GM23338 (cell line): Measurements from ENCODE around the gene RHOD. TPM values are rescaled to one million over a fixed set of nuclear protein-coding genes. Genes with fewer than 3 reads are reported as not detected.

ENCODE experiments used
- ATAC-seq: fragments of 200-7000 bp; cut with Tn5 transposase; 3 replicates; pipeline ENCODE4 v1.9.1; 2020
- DNase-seq: peaks from one replicate; pipeline ENCODE4 v3.0.0-alpha.2; 2015; ENCODE audit warnings: low spot score
- H2AFZ ChIP-seq: fragments of 200-600 bp; sonication (generic); 2 replicates; pipeline ENCODE4 v1.8.0; 2016; ENCODE audit warnings: antibody characterized with exemption, mild to moderate bottlenecking, moderate library complexity
- H3F3A ChIP-seq: fragments of 200-600 bp; sonication (generic); replicated peaks from 2 replicates; pipeline ENCODE4 v1.8.0; 2017; ENCODE audit warnings: antibody characterized with exemption, mixed run types, low read depth
- H3K27ac ChIP-seq: fragments of 200-600 bp; sonication (generic); 2 replicates; pipeline ENCODE4 v1.6.1; 2016; ENCODE audit warnings: low read depth
- H3K27me3 ChIP-seq: fragments of 200-600 bp; sonication (generic); 2 replicates; pipeline ENCODE4 v1.8.0; 2016; ENCODE audit warnings: mild to moderate bottlenecking, mixed run types, moderate library complexity; ENCODE audit not compliant: insufficient read depth
- H3K36me3 ChIP-seq: fragments of 200-600 bp; sonication (generic); 2 replicates; pipeline ENCODE4 v1.8.0; 2016; ENCODE audit warnings: mild to moderate bottlenecking; ENCODE audit not compliant: insufficient read depth
- H3K4me1 ChIP-seq: fragments of 200-600 bp; sonication (generic); 2 replicates; pipeline ENCODE4 v1.8.0; 2016; ENCODE audit warnings: mild to moderate bottlenecking, moderate library complexity; ENCODE audit not compliant: insufficient read depth
- H3K4me2 ChIP-seq: fragments of 200-600 bp; sonication (generic); 2 replicates; pipeline ENCODE4 v1.7.1; 2017; ENCODE audit warnings: mixed run types
- H3K4me3 ChIP-seq: fragments of 200-600 bp; sonication (generic); 2 replicates; pipeline ENCODE4 v1.6.1; 2016; ENCODE audit warnings: mixed run types
- H3K79me2 ChIP-seq: fragments of 200-600 bp; sonication (generic); replicated peaks from 2 replicates; pipeline ENCODE4 v1.8.0; 2017; ENCODE audit warnings: mild to moderate bottlenecking; ENCODE audit not compliant: insufficient read depth
- H3K9me2 ChIP-seq: fragments of 200-600 bp; sonication (generic); 2 replicates; pipeline ENCODE4 v1.8.0; 2017; ENCODE audit not compliant: insufficient read depth
- H4K20me1 ChIP-seq: fragments of 200-600 bp; sonication (generic); replicated peaks from 2 replicates; pipeline ENCODE4 v1.8.0; 2017; ENCODE audit warnings: mild to moderate bottlenecking; ENCODE audit not compliant: insufficient read depth
- H3K27ac Mint-ChIP-seq: 2 replicates; pipeline ENCODE4 v1.8.0; 2020; ENCODE audit warnings: inconsistent platforms, mild to moderate bottlenecking, moderate library complexity, mixed read lengths
- H3K27me3 Mint-ChIP-seq: 3 replicates; pipeline ENCODE4 v1.8.0; 2022; ENCODE audit warnings: low read depth, mild to moderate bottlenecking, moderate library complexity, mixed read lengths, inconsistent platforms; ENCODE audit not compliant: insufficient read depth, poor library complexity
- H3K36me3 Mint-ChIP-seq: 3 replicates; pipeline ENCODE4 v1.8.0; 2021; ENCODE audit warnings: low read depth, mild to moderate bottlenecking, inconsistent platforms, moderate library complexity, mixed read lengths
- H3K4me1 Mint-ChIP-seq: 3 replicates; pipeline ENCODE4 v1.8.0; 2020; ENCODE audit warnings: mild to moderate bottlenecking, inconsistent platforms, mixed read lengths
- H3K4me3 Mint-ChIP-seq: 3 replicates; pipeline ENCODE4 v1.8.0; 2021; ENCODE audit warnings: moderate library complexity, mild to moderate bottlenecking, inconsistent platforms, mixed read lengths
- H3K9me3 Mint-ChIP-seq: 3 replicates; pipeline ENCODE4 v1.8.0; 2020; ENCODE audit warnings: moderate library complexity, mild to moderate bottlenecking, inconsistent platforms, mixed read lengths
- CREB1 ChIP-seq: fragments of 250-450 bp; sonication (Bioruptor Pico); IDR thresholded peaks from 2 replicates; pipeline ENCODE4 v1.5.0; 2020; ENCODE audit warnings: low read depth, mild to moderate bottlenecking, moderate library complexity
- EZH2 ChIP-seq: fragments of 200-600 bp; sonication (generic); IDR thresholded peaks from one replicate; pipeline ENCODE4 v1.8.0; 2017; ENCODE audit warnings: antibody characterized with exemption, mild to moderate bottlenecking, low read depth; ENCODE audit not compliant: unreplicated experiment
- POLR2AphosphoS5 ChIP-seq: IDR thresholded peaks from 2 replicates; pipeline ENCODE4 v1.6.1; 2016; ENCODE audit warnings: antibody characterized with exemption, low read depth
- STAT1 ChIP-seq: IDR thresholded peaks from one replicate; pipeline ENCODE4 v1.6.1; 2016; ENCODE audit warnings: antibody characterized with exemption; ENCODE audit not compliant: unreplicated experiment
- ZNF114 ChIP-seq: fragments of 250-450 bp; sonication (Bioruptor Pico); IDR thresholded peaks from 2 replicates; pipeline ENCODE4 v1.5.0; 2020; ENCODE audit warnings: mild to moderate bottlenecking, moderate library complexity
- polyA plus RNA-seq: library from polyadenylated mRNA; unstranded; fragments of >200 nt; fragmentation: Nextera tagmentation; extraction: Ambion mirVana; gene quantifications from 2 replicates; pipeline ENCODE4 v1.2.1, GENCODE V29; 2016
- total RNA-seq: library from RNA; depleted of rRNA; stranded (reverse); fragments of >200 nt; shearing (Covaris generic); gene quantifications from 2 replicates; pipeline ENCODE4 v1.2.3, GENCODE V29; 2014
- TF ChIP-seq, protein P1 (sequence below): fragments of 250-450 bp; sonication (Bioruptor Pico); IDR thresholded peaks from 2 replicates; pipeline ENCODE4 v1.5.0; 2020; ENCODE audit warnings: mild to moderate bottlenecking, moderate library complexity
- TF ChIP-seq, protein P2 (sequence below): IDR thresholded peaks from one replicate; pipeline ENCODE4 v1.6.1; 2018; ENCODE audit warnings: antibody characterized with exemption; ENCODE audit not compliant: unreplicated experiment
- TF ChIP-seq, protein P3 (sequence below), 2 experiments: fragments of 200-600 bp in 1 of 2; sonication (generic) in 1 of 2; conservative IDR thresholded peaks; 2 replicates each; pipeline versions ENCODE4 v1.5.1 to v1.6.1; 2016 to 2017; ENCODE audit warnings: antibody characterized with exemption in 2 of 2, low read depth in 2 of 2, mild to moderate bottlenecking in 2 of 2, moderate library complexity in 1 of 2

The RHOD gene
- total and polyA plus RNA-seq, 2 experiments from 2014 or later: 13.8 to 16.2 TPM

DNA sequence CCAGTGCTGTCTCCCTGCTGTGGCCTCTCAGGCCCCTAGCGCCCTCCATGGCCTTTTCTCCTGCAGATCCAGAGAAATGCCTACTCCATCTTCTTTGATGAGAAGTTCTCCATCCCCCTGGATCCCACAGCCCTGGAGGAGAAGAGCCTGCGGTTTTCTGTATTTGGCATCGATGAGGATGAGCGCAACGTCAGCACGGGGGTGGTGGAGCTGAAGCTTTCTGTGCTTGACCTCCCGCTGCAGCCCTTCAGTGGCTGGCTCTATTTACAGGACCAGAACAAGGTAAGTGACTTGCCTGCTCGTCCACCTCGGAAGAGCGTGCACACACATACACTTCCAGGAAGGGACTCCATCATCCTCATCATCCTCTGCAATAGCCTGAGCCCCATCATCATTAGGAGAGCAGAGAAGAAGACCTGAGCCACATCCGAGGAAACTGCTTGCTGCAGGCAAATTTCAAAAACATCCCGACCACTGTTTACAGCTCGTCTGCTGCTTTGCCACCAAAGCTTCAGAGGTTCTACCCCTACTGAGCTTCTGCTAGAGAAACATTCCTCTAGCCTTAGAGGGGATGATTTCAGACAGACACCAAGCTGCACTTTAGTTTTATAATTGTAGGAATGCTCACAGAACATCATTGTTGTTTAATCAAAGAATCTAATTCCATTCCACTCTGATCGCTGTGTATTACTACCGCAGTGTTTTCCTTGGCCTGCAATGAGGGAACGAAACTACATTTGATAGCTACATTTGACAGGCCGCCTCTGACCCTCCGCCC, 12.9 kb upstream of the RHOD start (continued):
- TF ChIP-seq, protein P1, sequence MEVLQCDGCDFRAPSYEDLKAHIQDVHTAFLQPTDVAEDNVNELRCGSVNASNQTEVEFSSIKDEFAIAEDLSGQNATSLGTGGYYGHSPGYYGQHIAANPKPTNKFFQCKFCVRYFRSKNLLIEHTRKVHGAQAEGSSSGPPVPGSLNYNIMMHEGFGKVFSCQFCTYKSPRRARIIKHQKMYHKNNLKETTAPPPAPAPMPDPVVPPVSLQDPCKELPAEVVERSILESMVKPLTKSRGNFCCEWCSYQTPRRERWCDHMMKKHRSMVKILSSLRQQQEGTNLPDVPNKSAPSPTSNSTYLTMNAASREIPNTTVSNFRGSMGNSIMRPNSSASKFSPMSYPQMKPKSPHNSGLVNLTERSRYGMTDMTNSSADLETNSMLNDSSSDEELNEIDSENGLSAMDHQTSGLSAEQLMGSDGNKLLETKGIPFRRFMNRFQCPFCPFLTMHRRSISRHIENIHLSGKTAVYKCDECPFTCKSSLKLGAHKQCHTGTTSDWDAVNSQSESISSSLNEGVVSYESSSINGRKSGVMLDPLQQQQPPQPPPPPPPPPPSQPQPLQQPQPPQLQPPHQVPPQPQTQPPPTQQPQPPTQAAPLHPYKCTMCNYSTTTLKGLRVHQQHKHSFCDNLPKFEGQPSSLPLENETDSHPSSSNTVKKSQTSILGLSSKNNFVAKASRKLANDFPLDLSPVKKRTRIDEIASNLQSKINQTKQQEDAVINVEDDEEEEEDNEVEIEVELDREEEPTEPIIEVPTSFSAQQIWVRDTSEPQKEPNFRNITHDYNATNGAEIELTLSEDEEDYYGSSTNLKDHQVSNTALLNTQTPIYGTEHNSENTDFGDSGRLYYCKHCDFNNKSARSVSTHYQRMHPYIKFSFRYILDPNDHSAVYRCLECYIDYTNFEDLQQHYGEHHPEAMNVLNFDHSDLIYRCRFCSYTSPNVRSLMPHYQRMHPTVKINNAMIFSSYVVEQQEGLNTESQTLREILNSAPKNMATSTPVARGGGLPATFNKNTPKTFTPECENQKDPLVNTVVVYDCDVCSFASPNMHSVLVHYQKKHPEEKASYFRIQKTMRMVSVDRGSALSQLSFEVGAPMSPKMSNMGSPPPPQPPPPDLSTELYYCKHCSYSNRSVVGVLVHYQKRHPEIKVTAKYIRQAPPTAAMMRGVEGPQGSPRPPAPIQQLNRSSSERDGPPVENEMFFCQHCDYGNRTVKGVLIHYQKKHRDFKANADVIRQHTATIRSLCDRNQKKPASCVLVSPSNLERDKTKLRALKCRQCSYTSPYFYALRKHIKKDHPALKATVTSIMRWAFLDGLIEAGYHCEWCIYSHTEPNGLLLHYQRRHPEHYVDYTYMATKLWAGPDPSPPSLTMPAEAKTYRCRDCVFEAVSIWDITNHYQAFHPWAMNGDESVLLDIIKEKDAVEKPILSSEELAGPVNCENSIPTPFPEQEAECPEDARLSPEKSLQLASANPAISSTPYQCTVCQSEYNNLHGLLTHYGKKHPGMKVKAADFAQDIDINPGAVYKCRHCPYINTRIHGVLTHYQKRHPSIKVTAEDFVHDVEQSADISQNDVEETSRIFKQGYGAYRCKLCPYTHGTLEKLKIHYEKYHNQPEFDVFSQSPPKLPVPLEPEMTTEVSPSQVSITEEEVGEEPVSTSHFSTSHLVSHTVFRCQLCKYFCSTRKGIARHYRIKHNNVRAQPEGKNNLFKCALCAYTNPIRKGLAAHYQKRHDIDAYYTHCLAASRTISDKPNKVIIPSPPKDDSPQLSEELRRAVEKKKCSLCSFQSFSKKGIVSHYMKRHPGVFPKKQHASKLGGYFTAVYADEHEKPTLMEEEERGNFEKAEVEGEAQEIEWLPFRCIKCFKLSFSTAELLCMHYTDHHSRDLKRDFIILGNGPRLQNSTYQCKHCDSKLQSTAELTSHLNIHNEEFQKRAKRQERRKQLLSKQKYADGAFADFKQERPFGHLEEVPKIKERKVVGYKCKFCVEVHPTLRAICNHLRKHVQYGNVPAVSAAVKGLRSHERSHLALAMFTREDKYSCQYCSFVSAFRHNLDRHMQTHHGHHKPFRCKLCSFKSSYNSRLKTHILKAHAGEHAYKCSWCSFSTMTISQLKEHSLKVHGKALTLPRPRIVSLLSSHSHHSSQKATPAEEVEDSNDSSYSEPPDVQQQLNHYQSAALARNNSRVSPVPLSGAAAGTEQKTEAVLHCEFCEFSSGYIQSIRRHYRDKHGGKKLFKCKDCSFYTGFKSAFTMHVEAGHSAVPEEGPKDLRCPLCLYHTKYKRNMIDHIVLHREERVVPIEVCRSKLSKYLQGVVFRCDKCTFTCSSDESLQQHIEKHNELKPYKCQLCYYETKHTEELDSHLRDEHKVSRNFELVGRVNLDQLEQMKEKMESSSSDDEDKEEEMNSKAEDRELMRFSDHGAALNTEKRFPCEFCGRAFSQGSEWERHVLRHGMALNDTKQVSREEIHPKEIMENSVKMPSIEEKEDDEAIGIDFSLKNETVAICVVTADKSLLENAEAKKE: no peak
- TF ChIP-seq STAT1 (no peak), POLR2AphosphoS5 (no peak), CREB1 (no peak)
- TF ChIP-seq, protein P2, sequence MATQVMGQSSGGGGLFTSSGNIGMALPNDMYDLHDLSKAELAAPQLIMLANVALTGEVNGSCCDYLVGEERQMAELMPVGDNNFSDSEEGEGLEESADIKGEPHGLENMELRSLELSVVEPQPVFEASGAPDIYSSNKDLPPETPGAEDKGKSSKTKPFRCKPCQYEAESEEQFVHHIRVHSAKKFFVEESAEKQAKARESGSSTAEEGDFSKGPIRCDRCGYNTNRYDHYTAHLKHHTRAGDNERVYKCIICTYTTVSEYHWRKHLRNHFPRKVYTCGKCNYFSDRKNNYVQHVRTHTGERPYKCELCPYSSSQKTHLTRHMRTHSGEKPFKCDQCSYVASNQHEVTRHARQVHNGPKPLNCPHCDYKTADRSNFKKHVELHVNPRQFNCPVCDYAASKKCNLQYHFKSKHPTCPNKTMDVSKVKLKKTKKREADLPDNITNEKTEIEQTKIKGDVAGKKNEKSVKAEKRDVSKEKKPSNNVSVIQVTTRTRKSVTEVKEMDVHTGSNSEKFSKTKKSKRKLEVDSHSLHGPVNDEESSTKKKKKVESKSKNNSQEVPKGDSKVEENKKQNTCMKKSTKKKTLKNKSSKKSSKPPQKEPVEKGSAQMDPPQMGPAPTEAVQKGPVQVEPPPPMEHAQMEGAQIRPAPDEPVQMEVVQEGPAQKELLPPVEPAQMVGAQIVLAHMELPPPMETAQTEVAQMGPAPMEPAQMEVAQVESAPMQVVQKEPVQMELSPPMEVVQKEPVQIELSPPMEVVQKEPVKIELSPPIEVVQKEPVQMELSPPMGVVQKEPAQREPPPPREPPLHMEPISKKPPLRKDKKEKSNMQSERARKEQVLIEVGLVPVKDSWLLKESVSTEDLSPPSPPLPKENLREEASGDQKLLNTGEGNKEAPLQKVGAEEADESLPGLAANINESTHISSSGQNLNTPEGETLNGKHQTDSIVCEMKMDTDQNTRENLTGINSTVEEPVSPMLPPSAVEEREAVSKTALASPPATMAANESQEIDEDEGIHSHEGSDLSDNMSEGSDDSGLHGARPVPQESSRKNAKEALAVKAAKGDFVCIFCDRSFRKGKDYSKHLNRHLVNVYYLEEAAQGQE: no peak

DNA sequence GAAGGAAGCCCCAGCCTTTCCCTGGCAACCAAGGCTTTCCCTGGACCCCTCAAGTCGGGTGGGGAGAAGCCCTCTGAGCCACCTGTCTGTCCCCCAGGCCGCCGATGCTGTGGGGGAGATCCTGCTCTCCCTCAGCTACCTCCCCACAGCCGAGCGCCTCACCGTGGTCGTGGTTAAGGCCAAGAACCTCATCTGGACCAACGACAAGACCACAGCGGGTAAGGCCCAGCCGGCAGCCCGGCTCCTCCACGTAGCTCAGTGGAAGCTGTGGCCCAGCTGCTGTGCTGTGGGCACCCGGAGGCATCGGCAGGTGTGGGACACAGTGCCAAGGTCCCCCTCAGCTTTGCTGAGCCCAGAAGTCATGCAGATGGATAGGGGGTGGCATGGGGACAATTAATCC, 12.2 kb upstream of the RHOD start:
- ATAC-seq (no peak), DNase-seq (no peak)
- Histone ChIP-seq H3F3A (no peaks in the 10 kb centered on the region), H3K79me2 (no peaks in the 10 kb centered on the region), H3K27me3 (no peaks in the 10 kb centered on the region), H3K36me3 (no peaks in the 10 kb centered on the region), H3K27ac (no peak overlapping the region), H4K20me1 (no peaks in the 10 kb centered on the region), H3K4me2 (no peak overlapping the region), H3K4me1 (no peaks in the 10 kb centered on the region), H3K4me3 (no peak overlapping the region), H3K9me2 (no peaks in the 10 kb centered on the region), H2AFZ (no peak overlapping the region)
- H3K27me3 Mint-ChIP-seq: peaks cover 2% of the 10 kb centered on the region
- H3K27ac Mint-ChIP-seq: no peak overlapping the region
- H3K4me1 Mint-ChIP-seq: no peaks in the 10 kb centered on the region
- no peaks in the 10 kb centered on the region for H3K9me3 Mint-ChIP-seq
- H3K36me3 Mint-ChIP-seq: no peaks in the 10 kb centered on the region
- TF ChIP-seq POLR2AphosphoS5 (no peak), ZNF114 (CRISPR knock-in tag) (no peak), EZH2 (no peak)
- TF ChIP-seq, protein P3, sequence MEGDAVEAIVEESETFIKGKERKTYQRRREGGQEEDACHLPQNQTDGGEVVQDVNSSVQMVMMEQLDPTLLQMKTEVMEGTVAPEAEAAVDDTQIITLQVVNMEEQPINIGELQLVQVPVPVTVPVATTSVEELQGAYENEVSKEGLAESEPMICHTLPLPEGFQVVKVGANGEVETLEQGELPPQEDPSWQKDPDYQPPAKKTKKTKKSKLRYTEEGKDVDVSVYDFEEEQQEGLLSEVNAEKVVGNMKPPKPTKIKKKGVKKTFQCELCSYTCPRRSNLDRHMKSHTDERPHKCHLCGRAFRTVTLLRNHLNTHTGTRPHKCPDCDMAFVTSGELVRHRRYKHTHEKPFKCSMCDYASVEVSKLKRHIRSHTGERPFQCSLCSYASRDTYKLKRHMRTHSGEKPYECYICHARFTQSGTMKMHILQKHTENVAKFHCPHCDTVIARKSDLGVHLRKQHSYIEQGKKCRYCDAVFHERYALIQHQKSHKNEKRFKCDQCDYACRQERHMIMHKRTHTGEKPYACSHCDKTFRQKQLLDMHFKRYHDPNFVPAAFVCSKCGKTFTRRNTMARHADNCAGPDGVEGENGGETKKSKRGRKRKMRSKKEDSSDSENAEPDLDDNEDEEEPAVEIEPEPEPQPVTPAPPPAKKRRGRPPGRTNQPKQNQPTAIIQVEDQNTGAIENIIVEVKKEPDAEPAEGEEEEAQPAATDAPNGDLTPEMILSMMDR (conservative IDR thresholded peaks at IDR 0.05; ENCODE audit: low read depth in 2 of 2): peak in 1 of 2 experiments; percentile 31; a peak in 2 of 4 replicates
- H3K4me3 Mint-ChIP-seq: no peak overlapping the region
